Endothelial cell (in vitro differentiated cells): ENCODE data around the gene CLIC1. TPM values are rescaled to one million over a fixed set of nuclear protein-coding genes. Genes with fewer than 3 reads are reported as not detected.

Experiments
- DNase-seq: peaks from one replicate; pipeline ENCODE4 v3.0.0; 2021; ENCODE audit warnings: low spot score
- H3K27ac Mint-ChIP-seq: one replicate; pipeline ENCODE4 v1.8.0; 2021; ENCODE audit warnings: mixed read lengths, inconsistent platforms; ENCODE audit not compliant: unreplicated experiment
- H3K27me3 Mint-ChIP-seq: one replicate; pipeline ENCODE4 v1.8.0; 2021; ENCODE audit warnings: mild to moderate bottlenecking, moderate library complexity, mixed read lengths, inconsistent platforms; ENCODE audit not compliant: unreplicated experiment
- H3K36me3 Mint-ChIP-seq: one replicate; pipeline ENCODE4 v1.8.0; 2021; ENCODE audit warnings: mild to moderate bottlenecking, low read depth, mixed read lengths, inconsistent platforms; ENCODE audit not compliant: unreplicated experiment
- H3K4me1 Mint-ChIP-seq: one replicate; pipeline ENCODE4 v1.8.0; 2021; ENCODE audit warnings: mild to moderate bottlenecking, mixed read lengths, inconsistent platforms; ENCODE audit not compliant: unreplicated experiment
- H3K4me3 Mint-ChIP-seq: one replicate; pipeline ENCODE4 v1.8.0; 2021; ENCODE audit warnings: mild to moderate bottlenecking, mixed read lengths, inconsistent platforms; ENCODE audit not compliant: unreplicated experiment
- H3K9me3 Mint-ChIP-seq: one replicate; pipeline ENCODE4 v1.8.0; 2021; ENCODE audit warnings: mixed read lengths, inconsistent platforms; ENCODE audit not compliant: unreplicated experiment
- CTCF ChIP-seq: fragments of 200-600 bp; sonication (generic); IDR thresholded peaks from one replicate; pipeline ENCODE4 v1.5.0; 2021; ENCODE audit warnings: antibody characterized with exemption; ENCODE audit not compliant: unreplicated experiment
- total RNA-seq: library from RNA; stranded (reverse); fragmentation: NEBNext Ultra II Directional; extraction: Animal tissue kit (Norgen Biotek cat#: 25700); gene quantifications from one replicate; pipeline ENCODE4 v1.2.1, GENCODE V29; 2021; ENCODE audit not compliant: unreplicated experiment

The CLIC1 gene
- total RNA-seq, 1 donor from 2014 or later: 420 TPM

GRCh38 chr6:31775633-31776484 lies 39.5 kb upstream of the CLIC1 start:
- no peak for TF ChIP-seq CTCF
- no peaks in the 10 kb centered on the region for H3K9me3 Mint-ChIP-seq
- DNase-seq: no peak
- H3K27ac Mint-ChIP-seq: no peak overlapping the region
- no peaks in the 10 kb centered on the region for H3K36me3 Mint-ChIP-seq
- peaks cover 4% of the 10 kb centered on the region for H3K27me3 Mint-ChIP-seq
- no peaks in the 10 kb centered on the region for H3K4me1 Mint-ChIP-seq
- no peak overlapping the region for H3K4me3 Mint-ChIP-seq

GRCh38 chr6:31775184-31775583 lies 38.9 kb upstream of the CLIC1 start:
- no peaks in the 10 kb centered on the region for H3K4me1 Mint-ChIP-seq
- H3K27ac Mint-ChIP-seq: no peak overlapping the region
- no peak overlapping the region for H3K4me3 Mint-ChIP-seq
- TF ChIP-seq CTCF: no peak
- DNase-seq: no peak
- H3K9me3 Mint-ChIP-seq: no peaks in the 10 kb centered on the region
- no peaks in the 10 kb centered on the region for H3K36me3 Mint-ChIP-seq
- H3K27me3 Mint-ChIP-seq: peaks cover 4% of the 10 kb centered on the region

- TF ChIP-seq CTCF: no peak
- Mint-ChIP-seq H3K27ac (no peak overlapping the region), H3K36me3 (peaks cover 3% of the 10 kb centered on the region), H3K4me3 (no peak overlapping the region), H3K4me1 (peaks cover 14% of the 10 kb centered on the region), H3K27me3 (peaks cover 5% of the 10 kb centered on the region), H3K9me3 (no peaks in the 10 kb centered on the region)
- no peak for DNase-seq
Measured at GRCh38 chr6:31771992-31772358, 35.6 kb upstream of the CLIC1 start.

- peaks cover 3% of the 10 kb centered on the region for H3K36me3 Mint-ChIP-seq
- no peak for DNase-seq
- H3K9me3 Mint-ChIP-seq: no peaks in the 10 kb centered on the region
- TF ChIP-seq CTCF: no peak
- no peak overlapping the region for H3K4me3 Mint-ChIP-seq
- peaks cover 17% of the 10 kb centered on the region for H3K4me1 Mint-ChIP-seq
- peaks cover 5% of the 10 kb centered on the region for H3K27me3 Mint-ChIP-seq
- H3K27ac Mint-ChIP-seq: no peak overlapping the region
Measured at GRCh38 chr6:31770860-31771259, 34.5 kb upstream of the CLIC1 start.

GRCh38 chr6:31769684-31770371 lies 33.5 kb upstream of the CLIC1 start:
- Mint-ChIP-seq H3K4me1 (peaks cover 17% of the 10 kb centered on the region), H3K36me3 (peaks cover 3% of the 10 kb centered on the region)
- peak; percentile 64 for DNase-seq

More at GRCh38 chr6:31769684-31770371, 33.5 kb upstream of the CLIC1 start:
- H3K4me3 Mint-ChIP-seq: peak overlapping the region; percentile 21
- peaks cover 5% of the 10 kb centered on the region for H3K27me3 Mint-ChIP-seq
- H3K9me3 Mint-ChIP-seq: no peaks in the 10 kb centered on the region
- TF ChIP-seq CTCF: peak; percentile 58
- peak overlapping the region; percentile 45 for H3K27ac Mint-ChIP-seq
